22Rv1 (cell line): ENCODE data around the gene GAS7.

ENCODE experiments used
- CTCF ChIP-seq: fragments of 450-650 bp; IDR thresholded peaks from 2 replicates; pipeline ENCODE4 v1.5.1; 2017; ENCODE audit warnings: mild to moderate bottlenecking
- ZFX ChIP-seq: fragments of 450-650 bp; IDR thresholded peaks from 2 replicates; pipeline ENCODE4 v1.6.1; 2017; ENCODE audit warnings: antibody characterized with exemption, borderline replicate concordance

GRCh38 chr17:10182785-10183184 is 15.6 kb downstream of the GAS7 start:
- TF ChIP-seq CTCF, result no peak
- no peak for TF ChIP-seq ZFX
